Rectal smooth muscle tissue (tissue), 1 donor: ENCODE measurements around the gene FAM78B.

Experiments
- H3K27ac ChIP-seq: one replicate; pipeline ENCODE4 v1.7.0; 2013; ENCODE audit warnings: low read depth, low read length, inconsistent platforms
- H3K27me3 ChIP-seq: one replicate; pipeline ENCODE4 v1.7.0; 2013; ENCODE audit warnings: low read length; ENCODE audit not compliant: control insufficient read depth, insufficient read depth
- H3K36me3 ChIP-seq: one replicate; pipeline ENCODE4 v1.7.0; 2013; ENCODE audit warnings: low read length; ENCODE audit not compliant: control insufficient read depth, insufficient read depth
- H3K4me1 ChIP-seq: one replicate; pipeline ENCODE4 v1.7.0; 2013; ENCODE audit warnings: low read length; ENCODE audit not compliant: control insufficient read depth, insufficient read depth
- H3K4me3 ChIP-seq: one replicate; pipeline ENCODE4 v1.7.0; 2013; ENCODE audit warnings: low read length
- H3K9ac ChIP-seq: one replicate; pipeline ENCODE4 v1.7.0; 2013; ENCODE audit warnings: low read length

Gene FAM78B

GRCh38 chr1:166079276-166079675 lies 87.5 kb downstream of the FAM78B start:
- no peaks in the 10 kb centered on the region for H3K36me3 ChIP-seq

GRCh38 chr1:166073489-166073888 lies 93.3 kb downstream of the FAM78B start:
- Histone ChIP-seq H3K9ac (no peak overlapping the region), H3K27ac (no peak overlapping the region), H3K4me1 (no peaks in the 10 kb centered on the region), H3K36me3 (no peaks in the 10 kb centered on the region), H3K27me3 (no peaks in the 10 kb centered on the region), H3K4me3 (no peak overlapping the region)

More at GRCh38 chr1:166079276-166079675, 87.5 kb downstream of the FAM78B start:
- no peaks in the 10 kb centered on the region for H3K4me1 ChIP-seq
- H3K9ac ChIP-seq, result no peak overlapping the region
- H3K27ac ChIP-seq, result no peak overlapping the region
- H3K27me3 ChIP-seq, result no peaks in the 10 kb centered on the region
- H3K4me3 ChIP-seq, result no peak overlapping the region

- no peak overlapping the region for H3K9ac ChIP-seq
- no peaks in the 10 kb centered on the region for H3K36me3 ChIP-seq
- no peaks in the 10 kb centered on the region for H3K4me1 ChIP-seq
- no peaks in the 10 kb centered on the region for H3K27me3 ChIP-seq
- H3K4me3 ChIP-seq, result no peak overlapping the region
- H3K27ac ChIP-seq, result no peak overlapping the region
These were observed 97.4 kb downstream of the FAM78B start for GRCh38 chr1:166069390-166069789.

GRCh38 chr1:166066107-166066506 lies 100.7 kb downstream of the FAM78B start:
- H3K27ac ChIP-seq, result no peak overlapping the region
- H3K4me1 ChIP-seq, result no peaks in the 10 kb centered on the region
- H3K27me3 ChIP-seq, result no peaks in the 10 kb centered on the region
- H3K4me3 ChIP-seq, result no peak overlapping the region
- H3K36me3 ChIP-seq, result no peaks in the 10 kb centered on the region
- H3K9ac ChIP-seq, result no peak overlapping the region

- Histone ChIP-seq H3K27ac (no peak overlapping the region), H3K4me1 (no peaks in the 10 kb centered on the region), H3K9ac (no peak overlapping the region), H3K27me3 (no peaks in the 10 kb centered on the region), H3K4me3 (no peak overlapping the region), H3K36me3 (no peaks in the 10 kb centered on the region)
These were observed 101.8 kb downstream of the FAM78B start for GRCh38 chr1:166064951-166065350.

- Histone ChIP-seq H3K27ac (no peak overlapping the region), H3K4me1 (no peaks in the 10 kb centered on the region), H3K27me3 (no peaks in the 10 kb centered on the region), H3K4me3 (no peak overlapping the region), H3K9ac (no peak overlapping the region), H3K36me3 (no peaks in the 10 kb centered on the region)
These were observed 102.4 kb downstream of the FAM78B start for GRCh38 chr1:166064313-166064926.

GRCh38 chr1:166063701-166064100 lies 103.1 kb downstream of the FAM78B start:
- Histone ChIP-seq H3K27me3 (no peaks in the 10 kb centered on the region), H3K4me3 (no peak overlapping the region), H3K9ac (no peak overlapping the region), H3K36me3 (no peaks in the 10 kb centered on the region), H3K4me1 (no peaks in the 10 kb centered on the region), H3K27ac (no peak overlapping the region)

GRCh38 chr1:166062421-166063070 lies 104.3 kb downstream of the FAM78B start:
- Histone ChIP-seq H3K4me3 (no peak overlapping the region), H3K27ac (no peak overlapping the region), H3K9ac (no peak overlapping the region), H3K4me1 (no peaks in the 10 kb centered on the region), H3K36me3 (no peaks in the 10 kb centered on the region), H3K27me3 (no peaks in the 10 kb centered on the region)

- H3K4me1 ChIP-seq, result no peaks in the 10 kb centered on the region
- H3K36me3 ChIP-seq, result no peaks in the 10 kb centered on the region
- no peak overlapping the region for H3K9ac ChIP-seq
- no peaks in the 10 kb centered on the region for H3K27me3 ChIP-seq
- H3K27ac ChIP-seq, result no peak overlapping the region
- H3K4me3 ChIP-seq, result no peak overlapping the region
These were observed 109.2 kb downstream of the FAM78B start for GRCh38 chr1:166057650-166058049.

GRCh38 chr1:166053395-166053794 lies 113.4 kb downstream of the FAM78B start:
- no peaks in the 10 kb centered on the region for H3K4me1 ChIP-seq
- no peak overlapping the region for H3K9ac ChIP-seq
- H3K4me3 ChIP-seq, result no peak overlapping the region
- no peaks in the 10 kb centered on the region for H3K27me3 ChIP-seq
- H3K27ac ChIP-seq, result no peak overlapping the region
- peaks cover 2% of the 10 kb centered on the region for H3K36me3 ChIP-seq

- H3K36me3 ChIP-seq, result no peaks in the 10 kb centered on the region
- H3K4me1 ChIP-seq, result no peaks in the 10 kb centered on the region
These were observed 126.4 kb downstream of the FAM78B start for GRCh38 chr1:166040202-166040997.

GRCh38 chr1:166039436-166040201 lies 127.2 kb downstream of the FAM78B start:
- Histone ChIP-seq H3K4me1 (no peaks in the 10 kb centered on the region), H3K36me3 (no peaks in the 10 kb centered on the region), H3K4me3 (no peak overlapping the region), H3K27me3 (no peaks in the 10 kb centered on the region), H3K27ac (no peak overlapping the region), H3K9ac (no peak overlapping the region)

More at GRCh38 chr1:166040202-166040997, 126.4 kb downstream of the FAM78B start:
- H3K9ac ChIP-seq, result no peak overlapping the region
- no peak overlapping the region for H3K4me3 ChIP-seq
- H3K27me3 ChIP-seq, result no peaks in the 10 kb centered on the region
- H3K27ac ChIP-seq, result no peak overlapping the region
